GM21367 (cell line): Measurements from ENCODE around the gene PRKAR1B.
"Not testable (repeated sequence)": the region's sequence is repeated elsewhere in the genome, so short reads cannot be mapped to it uniquely, and the experiment has no call there.

Experiments used
- ATAC-seq: cut with Tn5 transposase; IDR thresholded peaks from one replicate; pipeline ENCODE4 v1.9.1; 2021; ENCODE audit not compliant: unreplicated experiment

Gene PRKAR1B

GRCh38 chr7:651032-651728 is 75.9 kb downstream of the PRKAR1B start:
- no peak for ATAC-seq

GRCh38 chr7:650339-651031 is 76.6 kb downstream of the PRKAR1B start:
- ATAC-seq: no peak

GRCh38 chr7:646951-647350 is 80.1 kb downstream of the PRKAR1B start:
- ATAC-seq: no peak

- ATAC-seq: no peak
Measured at GRCh38 chr7:646487-646886, 80.6 kb downstream of the PRKAR1B start.

- no peak for ATAC-seq
Measured at GRCh38 chr7:645606-646005, 81.5 kb downstream of the PRKAR1B start.

DNA sequence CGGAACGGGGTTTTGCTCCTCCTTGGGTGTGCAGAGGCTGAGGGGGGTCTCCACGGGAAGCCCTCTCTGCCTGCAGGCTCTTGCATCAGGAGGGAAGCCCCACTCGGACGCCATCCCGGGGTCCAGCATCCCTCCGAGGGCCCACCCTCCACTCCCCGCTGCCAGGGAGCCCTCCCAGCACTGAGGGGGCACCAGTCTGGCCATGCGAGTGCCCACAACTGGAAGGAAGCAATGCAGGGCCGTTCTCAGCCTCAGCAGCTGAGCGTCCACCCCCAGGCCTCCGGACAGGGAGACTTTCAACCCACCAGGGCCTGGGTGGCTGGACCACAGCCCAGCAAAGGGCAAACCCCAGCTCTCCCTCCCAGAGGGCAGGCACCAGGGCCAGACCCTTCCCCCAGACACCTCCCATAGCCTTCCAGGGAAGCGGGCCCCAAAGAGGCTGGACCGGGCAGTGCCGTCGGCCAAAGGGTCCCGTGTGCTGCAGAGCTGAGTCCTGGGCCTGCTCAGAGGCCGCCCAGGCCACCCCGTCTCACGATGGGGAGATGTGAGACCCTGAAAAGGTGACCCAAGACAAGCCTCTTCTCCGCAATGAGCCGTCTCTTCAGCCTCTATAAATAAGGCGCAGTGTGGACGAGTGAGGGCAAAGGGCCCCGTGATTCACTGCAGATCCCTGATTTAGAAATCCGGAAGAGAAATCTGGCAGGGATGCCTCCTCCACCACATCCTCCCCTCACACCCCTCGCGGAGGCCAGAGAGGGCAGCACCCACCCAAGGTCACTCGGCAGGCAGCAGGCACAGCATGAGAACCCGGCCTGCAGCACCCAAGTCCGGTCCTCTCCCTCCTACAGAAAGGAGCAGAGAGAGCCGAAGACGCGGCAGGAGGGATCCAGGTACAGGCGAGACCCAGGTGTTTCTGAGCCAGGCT is 82.4 kb downstream of the PRKAR1B start:
- no peak for ATAC-seq

GRCh38 chr7:641966-642365 is 85.1 kb downstream of the PRKAR1B start:
- ATAC-seq: no peak

- no peak for ATAC-seq
Measured at GRCh38 chr7:641269-641671, 85.8 kb downstream of the PRKAR1B start.

DNA sequence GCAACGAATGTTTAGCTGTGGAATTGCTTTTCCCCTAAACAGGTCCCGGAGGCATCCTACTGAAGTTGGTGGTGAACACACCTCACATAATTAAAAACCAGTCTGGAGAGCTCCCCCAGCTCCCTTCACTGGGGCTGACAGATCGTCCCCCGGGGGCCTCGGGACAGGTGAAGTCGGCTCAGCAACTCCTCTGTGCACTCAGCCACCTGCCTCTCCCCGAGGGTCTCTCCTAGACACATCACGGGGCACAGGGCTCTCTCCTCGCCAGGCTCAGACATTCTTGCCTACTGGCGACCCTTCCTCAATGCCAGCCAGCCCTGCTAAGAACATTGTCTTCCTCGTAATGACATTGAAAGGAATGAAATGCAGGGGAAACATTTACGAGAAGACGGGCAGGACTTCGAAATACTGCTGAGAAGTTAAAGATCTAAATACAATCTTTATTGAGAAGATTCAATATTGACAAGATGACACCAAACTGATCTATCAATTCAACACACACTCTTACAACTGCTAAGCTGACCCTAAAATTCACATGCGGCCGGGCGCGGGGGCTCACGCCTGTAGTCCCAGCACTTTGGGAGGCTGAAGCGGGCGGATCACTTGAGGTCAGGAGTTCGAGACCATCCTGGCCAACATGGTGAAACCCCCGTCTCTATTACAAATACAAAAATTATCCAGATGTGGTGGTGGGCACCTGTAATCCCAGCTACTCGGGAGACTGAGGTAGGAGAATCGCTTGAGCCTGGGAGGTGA is 88.6 kb downstream of the PRKAR1B start:
- no peak for ATAC-seq

GRCh38 chr7:637826-638225 is 89.3 kb downstream of the PRKAR1B start:
- no peak for ATAC-seq

DNA sequence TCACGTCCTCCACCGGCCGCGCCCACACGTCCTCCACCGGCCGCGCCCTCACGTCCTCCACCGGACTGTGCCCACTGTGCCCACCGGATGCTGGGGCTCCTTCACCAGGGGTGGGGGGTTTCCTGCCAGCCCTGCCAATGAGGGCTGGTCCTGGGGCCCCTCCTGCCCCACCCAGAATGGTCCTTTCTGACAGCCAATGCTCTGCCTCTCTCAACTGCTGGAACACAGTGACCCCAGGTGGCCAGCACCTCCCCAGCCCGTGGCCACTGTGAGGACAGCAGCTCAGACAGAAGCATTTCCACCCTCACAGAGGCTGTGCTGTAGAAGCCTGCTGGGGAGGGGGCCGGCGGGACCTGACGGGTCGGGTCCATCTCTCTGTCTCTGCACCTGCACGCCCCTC is 90.7 kb downstream of the PRKAR1B start:
- ATAC-seq: no peak

GRCh38 chr7:635687-636382 is 91.2 kb downstream of the PRKAR1B start:
- ATAC-seq: not testable (repeated sequence)

DNA sequence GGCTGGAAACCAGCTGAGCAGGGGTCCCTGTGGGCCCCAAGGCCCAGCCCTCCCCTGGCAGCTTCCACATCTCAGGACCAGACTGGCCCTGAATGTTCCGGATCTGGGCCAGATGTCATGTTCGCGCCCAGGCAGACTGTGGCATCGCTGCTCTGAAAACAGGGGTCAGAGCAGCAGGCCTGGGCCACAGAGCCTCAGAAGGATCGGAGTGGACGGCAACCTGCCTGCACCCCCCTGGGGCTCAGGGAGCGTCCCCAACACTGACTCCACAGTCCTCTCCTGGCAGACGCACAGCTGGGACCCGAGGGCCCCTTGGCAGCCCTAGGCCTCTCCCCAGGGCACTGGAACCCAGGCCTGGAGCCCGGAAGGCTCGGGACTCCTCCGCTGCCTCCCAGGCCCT is 91.9 kb downstream of the PRKAR1B start:
- ATAC-seq: no peak

DNA sequence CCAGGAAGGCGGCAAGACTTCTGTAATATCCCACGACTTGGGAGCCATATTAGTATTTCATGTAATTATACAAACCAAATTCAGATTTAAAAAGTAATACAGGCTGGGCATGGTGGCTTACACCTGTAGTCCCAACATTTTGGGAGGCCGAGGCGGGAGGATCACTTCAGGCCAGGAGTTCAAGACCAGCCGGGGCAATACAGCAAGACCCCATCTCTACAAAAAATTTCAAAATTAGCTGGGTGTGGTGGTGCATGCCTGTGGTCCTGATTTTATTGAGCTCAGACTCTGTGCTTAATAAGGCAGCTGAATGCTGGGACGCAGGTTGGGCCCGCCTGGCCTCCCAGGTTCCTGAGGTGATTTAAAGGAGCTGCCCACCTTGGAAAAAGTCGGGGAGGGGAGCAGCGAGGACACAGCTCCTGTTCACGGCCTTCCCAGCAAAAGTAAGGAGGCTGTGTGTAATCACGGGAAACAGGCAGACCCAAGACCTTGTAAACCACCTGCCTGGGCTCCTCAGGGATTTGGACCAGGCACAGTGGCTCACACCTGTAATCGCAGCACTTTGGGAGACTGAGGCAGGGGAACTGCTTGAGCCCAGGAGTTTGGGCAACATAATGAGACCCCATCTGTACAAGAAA is 93.6 kb downstream of the PRKAR1B start:
- no peak for ATAC-seq

- no peak for ATAC-seq
Measured at GRCh38 chr7:632831-633210, 94.3 kb downstream of the PRKAR1B start.

DNA sequence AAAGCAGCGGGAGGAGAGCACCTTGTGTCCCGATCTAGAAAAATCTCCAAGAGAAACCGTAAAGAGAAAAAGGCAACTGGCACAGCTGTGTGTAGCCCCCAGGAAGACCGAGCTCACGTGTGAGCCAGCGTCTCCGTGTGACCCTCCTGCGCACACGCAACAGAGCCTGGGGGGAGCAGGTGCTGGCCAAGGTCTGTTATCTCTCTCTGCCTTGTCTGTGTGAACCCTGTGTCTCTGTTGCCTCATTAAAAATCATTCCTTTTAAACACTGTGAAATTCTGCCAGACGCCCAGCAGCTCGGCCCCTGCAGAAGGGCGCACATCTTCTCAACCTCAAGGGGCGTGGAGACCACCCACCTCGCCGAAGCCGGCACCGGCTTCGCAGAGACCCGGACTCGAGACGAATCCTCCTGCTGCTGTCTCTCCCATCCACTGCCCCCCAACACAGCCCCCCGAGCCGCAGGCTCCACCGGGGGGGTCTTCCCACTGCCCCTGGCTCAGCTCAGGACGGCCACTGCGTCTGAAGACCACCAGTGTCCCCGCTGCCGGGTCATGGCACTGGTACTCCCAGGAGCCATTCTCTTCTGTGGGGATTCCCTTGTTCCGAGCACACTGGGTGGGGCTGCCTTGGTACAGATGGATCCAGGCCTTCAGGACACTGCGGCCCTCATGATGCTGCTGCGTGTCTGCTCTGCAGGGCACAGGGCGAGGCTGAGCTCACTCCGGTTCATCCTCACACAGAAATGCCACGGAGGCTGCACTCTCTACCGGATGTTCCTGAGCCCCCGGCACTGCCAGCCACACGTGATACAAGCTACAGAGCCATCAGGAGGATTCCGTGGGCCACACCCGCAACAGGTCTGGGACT is 94.9 kb downstream of the PRKAR1B start:
- no peak for ATAC-seq

DNA sequence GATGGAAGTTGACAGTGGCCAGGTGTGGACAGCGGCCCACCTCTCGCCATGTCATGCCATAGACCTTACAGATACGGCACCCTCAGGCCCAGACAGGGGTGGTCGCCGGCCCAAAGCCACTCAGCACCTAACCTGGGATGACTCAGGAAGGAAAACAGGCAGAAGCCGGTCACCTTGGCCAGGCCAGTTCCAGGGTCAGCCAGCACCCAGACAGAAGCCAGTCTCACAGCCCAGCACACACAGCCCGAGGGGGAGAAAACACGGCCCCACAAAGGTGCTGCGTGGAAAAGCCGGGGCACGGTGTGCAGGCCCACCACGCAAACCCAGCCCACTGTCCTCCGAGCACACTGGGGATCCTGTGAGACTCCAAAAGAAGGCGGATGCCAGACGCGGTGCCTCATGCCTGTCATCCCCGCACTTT is 95.8 kb downstream of the PRKAR1B start:
- ATAC-seq: no peak

GRCh38 chr7:630539-630938 is 96.5 kb downstream of the PRKAR1B start:
- no peak for ATAC-seq

DNA sequence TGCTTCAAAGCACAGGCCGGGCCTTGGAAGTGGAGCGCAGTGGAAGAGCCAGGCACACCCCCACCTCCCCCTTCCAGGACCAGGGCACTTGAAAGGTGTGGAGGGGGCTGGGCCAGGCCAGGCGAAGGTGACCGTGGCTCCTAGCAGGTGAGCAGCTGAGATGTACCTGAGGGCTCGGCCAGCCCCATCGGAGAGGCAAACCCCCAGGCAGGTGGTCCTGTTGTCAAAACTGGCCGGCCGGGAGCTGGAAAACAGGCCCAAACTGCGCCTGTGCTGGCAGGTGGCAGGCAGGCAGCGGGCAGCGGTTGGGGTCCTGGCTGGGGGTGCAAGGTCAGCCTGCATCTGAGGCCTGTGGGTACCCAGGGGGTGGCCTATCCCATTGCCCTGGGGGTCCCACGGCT is 97.0 kb downstream of the PRKAR1B start:
- ATAC-seq: no peak
